ENCODE data around the gene OTOP3. TPM values are rescaled to one million over a fixed set of nuclear protein-coding genes. Genes with fewer than 3 reads are reported as not detected.

The OTOP3 gene
- total RNA-seq, 1 experiment from 2014 or later = not detected

DNA sequence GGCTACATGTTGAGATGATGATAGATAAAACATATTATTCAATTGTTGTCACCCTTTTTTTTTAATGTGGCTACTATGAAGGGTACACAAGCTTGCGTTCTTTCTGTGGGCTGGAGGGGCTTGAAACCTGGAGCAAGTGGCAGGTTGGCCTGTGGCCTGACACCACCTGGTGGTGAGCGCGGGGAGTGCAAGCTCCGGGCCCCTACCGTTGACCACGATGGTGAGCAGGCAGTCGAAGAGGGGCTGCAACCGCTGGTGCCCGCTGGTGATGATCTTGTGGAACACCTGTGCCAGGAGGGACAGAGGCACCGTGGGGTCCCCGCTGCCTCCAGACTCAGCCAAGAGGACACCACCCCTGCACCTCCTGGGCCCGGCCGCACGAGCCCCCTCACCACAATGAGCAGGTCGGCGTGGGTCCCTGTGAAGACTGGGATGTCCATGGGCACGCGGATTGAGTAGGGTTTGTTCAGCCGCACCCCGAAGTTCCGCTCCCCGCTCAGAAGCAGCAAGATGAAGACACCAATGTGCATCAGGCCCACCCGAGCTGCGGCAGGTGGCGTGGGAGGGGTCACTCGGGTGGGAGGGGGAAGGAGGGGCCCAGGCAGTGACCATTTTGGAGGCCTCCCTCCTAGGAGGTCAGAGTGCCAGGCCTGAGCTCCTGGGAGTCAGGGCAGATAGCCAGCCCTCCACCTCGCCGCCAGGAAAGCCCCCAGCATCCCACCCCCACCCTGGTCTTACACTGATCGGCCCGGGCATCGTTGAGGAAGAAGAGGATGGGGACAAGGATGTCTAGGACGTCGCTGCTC is 22.4 kb downstream of the OTOP3 start:
- intact Hi-C loops (cut with micrococcal nuclease; ENCODE audit: unreplicated experiment) = loop anchor here (1.0 kb wide), 2 partner anchors 35 to 167 kb away; partner anchors contain the start of gene USH1G
- Histone ChIP-seq H3K36me3 (ENCODE audit: control insufficient read depth, insufficient read depth, low read length) (peaks cover 1% of the 10 kb centered on the region; the same call in 1 of the 2 replicates), H3K9me3 (no peaks in the 10 kb centered on the region), H3K4me3 (ENCODE audit: low read depth, low read length) (no peak overlapping the region), H3K27me3 (replicated peaks; ENCODE audit: control insufficient read depth, insufficient read depth, low read length) (no peaks in the 10 kb centered on the region), H3K4me1 (peaks cover 7% of the 10 kb centered on the region)
- peaks cover 23% of the 10 kb centered on the region for H3K36me3 Mint-ChIP-seq (ENCODE audit: insufficient read depth, unreplicated experiment)
- H3K27ac Mint-ChIP-seq (ENCODE audit: unreplicated experiment) = peak overlapping the region; percentile 35
- H3K4me1 Mint-ChIP-seq (ENCODE audit: low read depth, unreplicated experiment) = peaks cover 28% of the 10 kb centered on the region
- TF ChIP-seq, protein P1, sequence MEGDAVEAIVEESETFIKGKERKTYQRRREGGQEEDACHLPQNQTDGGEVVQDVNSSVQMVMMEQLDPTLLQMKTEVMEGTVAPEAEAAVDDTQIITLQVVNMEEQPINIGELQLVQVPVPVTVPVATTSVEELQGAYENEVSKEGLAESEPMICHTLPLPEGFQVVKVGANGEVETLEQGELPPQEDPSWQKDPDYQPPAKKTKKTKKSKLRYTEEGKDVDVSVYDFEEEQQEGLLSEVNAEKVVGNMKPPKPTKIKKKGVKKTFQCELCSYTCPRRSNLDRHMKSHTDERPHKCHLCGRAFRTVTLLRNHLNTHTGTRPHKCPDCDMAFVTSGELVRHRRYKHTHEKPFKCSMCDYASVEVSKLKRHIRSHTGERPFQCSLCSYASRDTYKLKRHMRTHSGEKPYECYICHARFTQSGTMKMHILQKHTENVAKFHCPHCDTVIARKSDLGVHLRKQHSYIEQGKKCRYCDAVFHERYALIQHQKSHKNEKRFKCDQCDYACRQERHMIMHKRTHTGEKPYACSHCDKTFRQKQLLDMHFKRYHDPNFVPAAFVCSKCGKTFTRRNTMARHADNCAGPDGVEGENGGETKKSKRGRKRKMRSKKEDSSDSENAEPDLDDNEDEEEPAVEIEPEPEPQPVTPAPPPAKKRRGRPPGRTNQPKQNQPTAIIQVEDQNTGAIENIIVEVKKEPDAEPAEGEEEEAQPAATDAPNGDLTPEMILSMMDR (IDR thresholded peaks at IDR 0.05; ENCODE audit: insufficient read depth in 1 of 2, low read depth in 1 of 2, low read length in 1 of 2, severe bottlenecking in 1 of 2, unreplicated experiment in 1 of 2) = peak; percentile 96 to 98
- ChIA-PET POLR2A (interaction anchor here (0.5 to 0.6 kb wide), 2 partner anchors 24 to 86 kb away, joined by 3 read pairs; partner anchors contain the start of gene FDXR), CTCF (interaction anchor here (0.6 to 3.9 kb wide), 15 partner anchors 9 to 138 kb away, joined by 3 to 46 read pairs (median 5); partner anchors contain the start of genes CDR2L, FADS6, FDXR and HID1)
- no peaks in the 10 kb centered on the region for H3K27me3 Mint-ChIP-seq (ENCODE audit: insufficient read depth, unreplicated experiment)
- BruUV-seq (replicated peaks) = no TSS peak
- no peak overlapping the region for H3K4me3 Mint-ChIP-seq (ENCODE audit: unreplicated experiment)
- DNase-seq = peak; percentile 75 to 91
- H3K9me3 Mint-ChIP-seq (ENCODE audit: unreplicated experiment) = no peaks in the 10 kb centered on the region

DNA sequence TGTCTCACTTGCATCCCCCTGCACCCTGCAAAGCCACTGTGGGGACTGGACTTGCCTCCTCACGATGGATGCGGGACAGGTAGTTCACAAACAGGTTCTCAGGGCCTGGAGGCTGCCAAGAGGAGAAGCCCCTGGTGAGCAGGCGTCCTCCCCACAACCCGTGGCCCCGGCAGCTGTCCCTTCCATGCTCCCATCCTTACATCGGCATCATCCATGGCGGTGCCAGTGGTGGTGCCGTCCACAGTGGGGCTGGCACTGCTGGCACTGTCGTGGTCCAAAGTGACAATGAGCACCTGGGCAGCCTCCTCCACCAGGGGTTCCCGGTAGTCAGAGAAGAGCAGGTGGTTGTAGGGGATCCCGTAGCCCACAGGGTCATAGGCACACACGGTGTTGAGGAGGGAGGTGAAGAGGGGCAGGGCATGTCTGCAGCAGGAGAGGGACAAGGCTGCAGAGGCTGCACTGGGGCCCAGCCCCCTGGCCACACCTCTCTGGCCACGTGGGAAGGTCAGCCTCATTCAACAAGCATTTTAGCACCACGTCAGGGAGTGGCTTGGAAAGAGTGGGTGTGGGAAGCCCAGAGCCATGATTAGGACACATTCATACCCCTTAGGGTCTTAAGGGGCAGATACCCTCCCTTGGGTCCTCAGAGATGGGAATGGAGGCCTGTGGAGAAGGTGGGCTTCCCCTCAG is 24.3 kb downstream of the OTOP3 start:
- Mint-ChIP-seq H3K27me3 (ENCODE audit: insufficient read depth, unreplicated experiment) (no peaks in the 10 kb centered on the region), H3K27ac (ENCODE audit: unreplicated experiment) (no peak overlapping the region), H3K4me3 (ENCODE audit: unreplicated experiment) (no peak overlapping the region), H3K4me1 (ENCODE audit: low read depth, unreplicated experiment) (peaks cover 21% of the 10 kb centered on the region), H3K9me3 (ENCODE audit: unreplicated experiment) (no peaks in the 10 kb centered on the region), H3K36me3 (ENCODE audit: insufficient read depth, unreplicated experiment) (peaks cover 23% of the 10 kb centered on the region)
- H3K4me1 ChIP-seq = 0 out of 2 replicates have a peak, but pooled peaks cover 3% of the 10 kb centered on the region
- no TSS peak for BruUV-seq (replicated peaks)
- TF ChIP-seq, protein P1 (IDR thresholded peaks at IDR 0.05; ENCODE audit: insufficient read depth in 1 of 2, low read depth in 1 of 2, low read length in 1 of 2, severe bottlenecking in 1 of 2, unreplicated experiment in 1 of 2) = no peak
- no peaks in the 10 kb centered on the region for H3K27me3 ChIP-seq (replicated peaks; ENCODE audit: control insufficient read depth, insufficient read depth, low read length)
- intact Hi-C loops (cut with micrococcal nuclease; ENCODE audit: unreplicated experiment) = no loop called here
- no peak for DNase-seq
- ChIA-PET POLR2A (interaction anchor here (0.6 to 2.3 kb wide), 4 partner anchors 28 to 87 kb away, joined by 3 to 18 read pairs (median 4); partner anchors contain the start of genes CDR2L, FDXR and MRPL58), CTCF (interaction anchor here (0.6 to 3.9 kb wide), 26 partner anchors 11 to 242 kb away, joined by 3 to 86 read pairs (median 10); partner anchors contain the start of genes FDXR, HID1, MRPL58 and NT5C)
- no peaks in the 10 kb centered on the region for H3K9me3 ChIP-seq
- peaks cover 1% of the 10 kb centered on the region; the same call in 1 of the 2 replicates for H3K36me3 ChIP-seq (ENCODE audit: control insufficient read depth, insufficient read depth, low read length)
- no peak overlapping the region for H3K4me3 ChIP-seq (ENCODE audit: low read depth, low read length)

Measured in Caco-2 (cell line).